Stimulated activated CD4-positive, alpha-beta T cell treated with anti-CD3 and anti-CD28 coated beads, TNF-alpha, amount 100 ng/mL, for 1 hour (primary cell): ENCODE results near the gene MAEA.

Source experiments
- DNase-seq, 3 donors: peaks; one replicate each; pipeline ENCODE4 v3.0.0-alpha.2; 2020; ENCODE audit warnings: low read depth in 3 of 3, low spot score in 1 of 3

Gene MAEA

DNA sequence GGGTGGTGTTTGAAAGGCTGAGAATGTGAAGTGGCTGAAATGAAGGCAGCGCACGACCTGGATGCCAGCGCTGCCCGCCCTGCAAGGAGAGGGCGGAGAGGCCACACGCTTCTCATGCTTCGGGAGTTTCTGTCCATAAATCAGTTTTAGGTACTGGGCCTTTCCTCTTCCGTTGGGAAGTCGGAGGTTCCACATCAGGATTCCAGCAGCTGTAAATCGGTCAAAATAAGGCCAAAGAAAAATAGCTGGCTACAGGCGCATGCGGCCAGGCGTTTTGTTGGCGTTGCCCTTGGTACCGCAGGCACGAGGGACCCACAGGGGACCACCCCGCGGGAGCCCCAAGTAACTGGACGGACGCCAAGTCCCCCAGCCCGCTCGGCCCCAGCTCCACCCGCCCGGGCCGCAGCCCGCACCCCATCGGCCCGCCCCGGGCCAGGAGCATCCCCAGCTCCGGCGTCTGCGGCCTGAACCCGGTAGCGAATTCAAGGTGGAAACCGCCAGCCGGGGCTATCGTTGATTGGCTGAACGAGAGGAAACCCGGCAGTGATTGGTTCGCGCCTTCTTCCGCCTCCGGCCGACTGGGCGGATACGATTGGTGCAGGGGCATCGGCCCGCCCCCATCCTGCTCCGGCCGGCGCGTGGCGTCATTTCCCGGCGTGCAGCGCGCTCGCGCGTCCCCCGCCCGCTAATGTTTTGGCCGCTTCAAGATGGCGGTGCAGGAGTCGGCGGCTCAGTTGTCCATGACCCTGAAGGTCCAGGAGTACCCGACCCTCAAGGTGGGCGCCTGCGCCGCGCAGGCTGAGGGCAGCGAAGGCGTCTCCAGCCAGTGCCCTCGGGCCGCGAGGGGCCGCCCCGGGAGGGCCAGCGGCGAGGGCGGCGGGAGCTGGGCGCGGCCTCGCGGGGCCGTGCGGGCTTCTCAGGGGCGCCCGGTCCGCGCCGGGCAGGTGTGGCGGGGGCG is at the start of gene MAEA:
MAEA (plus strand) TSS at position 685 of the 958 bp plus-strand sequence; CDS start at position 708, 23 bp downstream.
- DNase-seq: peak; percentile 90 to 93 (median 93)

- no peak for DNase-seq
Measured at GRCh38 chr4:1239950-1240307, 49.8 kb upstream of the MAEA start.

DNA sequence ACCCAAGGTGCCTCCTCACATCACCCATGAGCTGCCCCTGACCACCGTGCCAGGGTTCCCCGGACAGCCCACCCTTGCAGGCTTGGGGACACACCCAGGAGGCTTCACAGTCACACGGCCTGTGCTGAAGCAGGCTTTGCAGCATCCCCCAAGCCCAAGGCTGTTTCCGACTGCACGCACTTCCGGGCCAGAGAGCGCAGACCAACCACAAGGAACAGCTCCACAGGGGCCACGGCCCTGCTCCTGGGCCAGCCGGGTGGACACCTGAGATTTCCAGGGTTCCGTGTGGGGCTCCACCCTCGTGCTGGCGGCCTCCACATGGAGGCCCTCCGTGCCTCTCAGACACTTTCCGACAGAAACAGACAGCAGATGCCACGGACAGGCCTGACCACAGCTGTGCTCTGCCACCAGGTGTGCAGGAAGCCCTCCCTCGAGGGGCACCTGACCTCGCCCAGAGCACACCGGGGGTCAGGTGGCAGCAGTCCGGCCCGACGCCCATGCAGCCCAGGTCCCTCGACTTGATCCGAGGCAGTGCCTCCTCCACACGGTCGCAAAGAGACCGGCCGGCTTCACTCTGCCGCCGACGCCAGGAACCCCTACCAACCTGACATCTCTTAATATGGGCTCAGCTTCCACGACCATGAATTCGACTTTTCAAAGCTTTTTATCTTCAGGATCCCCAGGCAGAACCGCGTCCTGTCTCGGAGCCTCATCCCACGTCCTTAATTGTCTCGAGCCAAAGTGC is 48.8 kb upstream of the MAEA start:
- DNase-seq: no peak

DNA sequence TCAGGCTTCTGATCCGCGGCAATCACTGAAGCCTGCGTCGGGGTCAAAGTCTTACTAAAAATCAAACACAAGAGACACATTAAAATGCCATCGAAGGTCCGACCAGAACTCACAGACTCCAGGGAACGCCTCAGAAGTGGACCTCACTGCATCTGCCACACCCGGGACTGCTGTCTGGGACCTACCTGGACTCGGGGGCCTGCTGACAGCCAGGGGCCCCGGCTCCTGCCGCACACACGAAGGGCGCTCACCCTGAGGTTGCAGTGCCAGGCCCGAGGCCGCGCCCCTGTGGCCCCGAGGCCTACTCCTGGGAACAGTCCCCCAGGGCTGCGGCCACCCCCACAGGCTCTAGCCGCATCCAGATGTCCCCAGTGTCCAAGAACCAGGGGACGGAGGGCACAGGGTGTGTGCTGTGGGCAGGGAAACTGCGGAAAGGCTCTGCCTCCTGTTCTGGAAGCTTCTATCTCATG is 48.2 kb upstream of the MAEA start:
- DNase-seq: no peak

- DNase-seq: no peak
Measured at GRCh38 chr4:1241936-1242505, 47.7 kb upstream of the MAEA start.

- DNase-seq: no peak
Measured at GRCh38 chr4:1242506-1243450, 46.9 kb upstream of the MAEA start.

GRCh38 chr4:1243451-1244080 is 46.1 kb upstream of the MAEA start:
- no peak for DNase-seq

DNA sequence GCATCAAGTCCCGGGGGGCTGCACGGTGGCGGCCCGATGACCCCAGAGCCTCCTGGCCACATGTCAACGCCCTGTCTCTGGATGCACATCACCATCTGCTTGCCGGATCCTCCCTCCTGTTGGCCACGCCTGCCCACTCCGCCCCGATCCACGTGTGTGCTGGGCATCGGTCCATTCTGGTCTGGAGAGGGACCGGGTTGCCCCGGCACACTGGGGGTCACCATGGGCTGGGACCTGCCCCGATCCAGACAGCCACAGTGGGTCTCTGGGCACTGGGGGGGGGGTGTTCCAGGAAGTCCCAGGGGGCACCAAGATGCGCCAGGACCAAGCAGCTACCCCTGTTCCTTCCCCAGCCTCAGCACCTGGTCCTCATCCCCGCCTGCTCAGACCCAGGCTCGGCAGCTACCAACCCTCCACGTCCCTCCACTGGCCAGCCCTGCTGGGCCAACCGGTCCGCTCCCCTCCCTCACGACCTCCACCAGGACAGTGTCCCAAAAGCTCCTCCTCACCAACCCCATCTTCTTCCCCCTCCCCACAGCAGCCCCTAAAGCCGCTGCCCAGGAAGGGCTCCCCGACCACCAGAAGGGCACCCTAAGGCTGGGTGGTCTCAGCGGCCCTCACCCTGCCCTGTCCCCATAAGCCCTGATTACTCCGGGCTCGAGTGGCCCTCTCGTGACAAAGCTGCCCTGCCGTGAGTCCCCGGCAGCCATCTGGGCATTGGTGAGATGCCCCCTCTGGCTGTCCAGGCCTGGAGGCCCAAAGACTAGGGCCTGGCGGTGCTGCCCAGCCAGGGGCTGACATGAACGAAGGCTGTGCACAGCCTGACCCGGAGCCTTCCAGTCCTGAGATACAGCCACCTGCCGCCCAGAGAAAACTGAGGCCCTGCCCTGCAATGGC is 45.4 kb upstream of the MAEA start:
- no peak for DNase-seq

- DNase-seq: no peak
Measured at GRCh38 chr4:1244978-1245471, 44.7 kb upstream of the MAEA start.

- DNase-seq: no peak
Measured at GRCh38 chr4:1245481-1246051, 44.1 kb upstream of the MAEA start.

DNA sequence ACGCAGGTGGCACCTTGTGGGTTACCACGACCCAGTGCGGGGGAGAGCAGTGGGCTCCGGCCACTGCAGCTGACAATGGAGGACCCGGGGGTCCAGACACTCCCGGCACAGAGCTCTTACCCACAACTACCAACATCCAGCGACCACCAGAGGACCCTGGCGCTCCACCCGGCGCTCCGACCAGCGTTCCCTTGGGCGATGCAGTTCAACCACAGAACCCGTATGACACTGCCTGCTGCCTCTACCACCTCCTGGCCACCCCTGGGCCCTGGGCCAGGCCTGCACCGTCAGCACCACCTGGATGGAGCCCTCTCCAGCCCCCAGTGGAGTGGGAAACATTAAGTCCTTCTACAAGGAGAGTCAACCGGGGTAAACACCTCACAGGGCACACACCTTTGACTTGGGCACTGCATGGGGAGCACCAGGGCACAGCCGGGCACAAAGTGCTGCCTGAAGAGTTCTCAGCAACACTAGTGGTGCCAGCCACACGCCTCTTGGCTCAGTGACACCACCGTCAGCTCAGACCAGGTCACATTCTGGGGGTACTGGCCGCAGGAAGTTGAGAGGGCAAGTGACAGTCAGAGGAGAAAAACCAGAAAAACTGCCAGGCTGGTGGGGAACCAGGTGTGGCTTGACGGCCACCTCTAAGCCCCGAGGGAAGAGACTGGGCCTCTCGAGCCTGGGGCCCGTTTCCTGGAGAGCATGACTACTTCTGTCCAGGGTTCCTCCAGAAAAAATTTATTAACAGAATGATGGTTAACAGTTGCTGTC is 43.4 kb upstream of the MAEA start:
- DNase-seq: no peak

- DNase-seq: no peak
Measured at GRCh38 chr4:1246901-1247863, 42.5 kb upstream of the MAEA start.

DNA sequence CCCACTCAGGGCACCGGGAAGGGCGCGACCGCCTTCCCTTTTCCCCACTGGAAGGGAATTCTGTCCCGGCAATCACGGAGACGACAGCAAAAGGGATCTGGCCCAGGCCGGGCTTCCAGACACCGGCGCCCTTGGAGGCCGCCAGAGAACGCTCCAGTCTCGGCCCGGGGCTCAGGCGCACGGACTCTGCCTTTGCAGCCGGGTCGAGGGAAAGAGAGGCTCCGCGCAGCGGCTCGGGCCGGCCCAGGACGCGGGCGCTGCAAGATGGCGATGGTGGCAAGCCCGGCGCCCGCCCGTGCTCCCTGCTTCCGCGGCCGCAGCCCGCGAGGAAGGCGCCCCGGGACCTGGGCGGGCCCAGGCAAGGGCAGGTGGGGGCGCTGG is 41.8 kb upstream of the MAEA start:
- peak in 1 of 3 donors; percentile 30 for DNase-seq

- peak; percentile 71 to 80 (median 78) for DNase-seq
Measured at GRCh38 chr4:1248245-1249147, 41.2 kb upstream of the MAEA start, which contains the start of gene CTBP1. TSS of gene CTBP1 (minus strand) at chr4:1249130. CDS start at chr4:1241331, 7,799 bp downstream.

DNA sequence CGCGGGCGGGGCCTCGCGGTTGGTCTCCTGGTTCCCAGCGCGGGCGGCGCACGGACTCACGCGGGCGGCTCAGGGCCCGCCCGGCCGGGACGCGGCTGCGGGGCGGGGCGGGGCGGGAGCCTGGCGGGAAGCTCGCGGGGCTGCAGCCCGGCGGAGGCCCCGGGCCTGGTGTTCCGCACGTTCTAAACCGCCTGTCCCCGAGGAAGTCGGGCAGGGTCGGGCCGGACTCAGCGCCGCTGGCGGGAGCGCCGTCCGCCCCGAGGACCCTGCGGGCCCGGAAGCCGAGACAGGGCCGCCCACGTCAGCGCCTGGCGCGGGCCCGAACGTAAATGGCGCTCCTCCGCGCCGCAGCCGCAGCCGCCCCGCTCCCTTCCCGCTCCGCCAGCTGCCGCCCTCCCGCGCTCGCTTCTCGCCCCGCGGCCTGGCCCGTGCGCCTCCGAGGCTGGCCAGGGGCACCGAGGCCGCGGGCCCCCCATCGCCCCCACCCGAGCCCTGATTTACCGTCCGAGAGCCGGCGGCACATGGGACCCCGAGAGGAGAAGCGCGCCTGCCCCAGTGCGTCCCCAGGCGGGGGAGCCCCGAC is 40.5 kb upstream of the MAEA start:
- DNase-seq: peak; percentile 64 to 76 (median 75)
